ENCODE data around the gene SLC39A11. TPM values are rescaled to one million over a fixed set of nuclear protein-coding genes. Genes with fewer than 3 reads are reported as not detected.

SLC39A11 gene
- polyA plus RNA-seq, 1 of the 3 experiments (the other 2 are of a cell fraction) = 23.5 TPM

- H3K4me1 ChIP-seq (ENCODE audit: control insufficient read depth in 1 of 2, insufficient read depth in 2 of 2, low read depth in 1 of 2, low read length in 1 of 2) = peaks cover 28 to 30% of the 10 kb centered on the region in 2 experiments
- H3K9me3 ChIP-seq = no peaks in the 10 kb centered on the region
- peak overlapping the region; percentile 22; the same call in 1 of the 2 replicates for H3K4me2 ChIP-seq
- ChIA-PET POLR2A (interaction anchor here (1.1 kb wide), 2 partner anchors 17 to 22 kb away, joined by 3 read pairs; no protein-coding TSS in a partner anchor), CTCF (interaction anchor here (0.6 to 6.9 kb wide), 8 partner anchors 10 to 492 kb away, joined by 3 to 39 read pairs (median 5); no protein-coding TSS in a partner anchor)
- H3K27me3 ChIP-seq (ENCODE audit: insufficient read depth) = no peaks in the 10 kb centered on the region
- WGBS (ENCODE audit: low lambda C conversion rate) = 55% methylated on average over 9 of the region's 9 CpGs
- no peaks in the 10 kb centered on the region for H3K36me3 ChIP-seq (replicated peaks in 1 of 2; ENCODE audit: control insufficient read depth in 1 of 2, insufficient read depth in 2 of 2, low read length in 1 of 2)
- no peaks in the 10 kb centered on the region for H3K9me2 ChIP-seq
- H3K9ac ChIP-seq = no peak overlapping the region
- no peaks in the 10 kb centered on the region for H3K79me2 ChIP-seq (ENCODE audit: insufficient read depth)
- peak overlapping the region; percentile 40 to 88; a peak in 3 of 4 replicates for H3K27ac ChIP-seq (ENCODE audit: low read depth in 2 of 2, low read length in 1 of 2)
- TF ChIP-seq POLR2AphosphoS5 (IDR thresholded peaks at IDR 0.05; ENCODE audit: low read depth, low read length) = no peak
- TF ChIP-seq CTCF (IDR thresholded peaks at IDR 0.05) = peak; percentile 22; the same call in 1 of the 2 replicates
- 0 out of 2 replicates have a peak, but pooled peaks have one; percentile 23 for TF ChIP-seq MXI1 (IDR thresholded peaks at IDR 0.05; ENCODE audit: low read depth, low read length)
- TF ChIP-seq NRF1 (IDR thresholded peaks at IDR 0.05; ENCODE audit: low read depth, low read length) = no peak
- TF ChIP-seq CHD2 (IDR thresholded peaks at IDR 0.05; ENCODE audit: low read length, partially characterized antibody) = peak; percentile 57
- TF ChIP-seq PBX3 (IDR thresholded peaks at IDR 0.05) = no peak
- no peak for TF ChIP-seq REST (IDR thresholded peaks at IDR 0.05; ENCODE audit: low read depth, low read length)
- no peak for TF ChIP-seq TCF12 (IDR thresholded peaks at IDR 0.05)
- TF ChIP-seq ZBTB33 (IDR thresholded peaks at IDR 0.05; ENCODE audit: borderline replicate concordance, low read depth) = no peak
- peak in 1 of 2 experiments; percentile 58; a peak in 2 of 4 replicates for TF ChIP-seq EP300 (IDR thresholded peaks at IDR 0.05; ENCODE audit: borderline replicate concordance in 1 of 2, low read depth in 1 of 2, low read length in 1 of 2)
- TF ChIP-seq RCOR1 (IDR thresholded peaks at IDR 0.05; ENCODE audit: low read length) = peak; percentile 57; the same call in 1 of the 2 replicates
- 0 out of 2 replicates have a peak, but pooled peaks have one; percentile 4 for TF ChIP-seq RAD21 (IDR thresholded peaks at IDR 0.05; ENCODE audit: low read length)
- no peak for TF ChIP-seq RXRA (IDR thresholded peaks at IDR 0.05; ENCODE audit: borderline replicate concordance, low read depth)
- TF ChIP-seq GATA2 (CRISPR knock-in tag; IDR thresholded peaks at IDR 0.05) = peak; percentile 89
- TF ChIP-seq MAX (IDR thresholded peaks at IDR 0.05; ENCODE audit: low read depth) = no peak
- TF ChIP-seq ELF1 (IDR thresholded peaks at IDR 0.05) = no peak
- TF ChIP-seq IRF3 (IDR thresholded peaks at IDR 0.05; ENCODE audit: low read depth, low read length) = no peak
- no peak for TF ChIP-seq SIN3A (IDR thresholded peaks at IDR 0.05; ENCODE audit: borderline replicate concordance, low read depth, low read length)
- 0 out of 2 replicates have a peak, but pooled peaks have one; percentile 54 for TF ChIP-seq FOXJ3 (CRISPR knock-in tag; IDR thresholded peaks at IDR 0.05)
- H3F3A ChIP-seq (replicated peaks; ENCODE audit: insufficient read depth) = peaks cover 11% of the 10 kb centered on the region
- no peak overlapping the region for H2AFZ ChIP-seq (ENCODE audit: low read depth)
- H4K20me1 ChIP-seq (ENCODE audit: insufficient read depth) = no peaks in the 10 kb centered on the region
- DNase-seq = peak; percentile 75
- H3K4me3 ChIP-seq (ENCODE audit: low read depth in 2 of 2, low read length in 1 of 2) = no peak overlapping the region
Measured at GRCh38 chr17:72697602-72698146, 394.8 kb downstream of the SLC39A11 start.
